ENCODE results near the gene THSD7B. TPM values are rescaled to one million over a fixed set of nuclear protein-coding genes. Genes with fewer than 3 reads are reported as not detected.

The THSD7B gene
- total RNA-seq, 1 donor: under 0.01 TPM

- H3K27ac ChIP-seq (ENCODE audit: low read depth, low read length): no peak overlapping the region
- no peak for TF ChIP-seq CTCF (IDR thresholded peaks at IDR 0.05; ENCODE audit: extremely low read depth, low read depth, low read length)
- H3K36me3 ChIP-seq (ENCODE audit: insufficient read depth, low read length): no peaks in the 10 kb centered on the region
- H3K27me3 ChIP-seq (ENCODE audit: insufficient read depth, low read length): no peaks in the 10 kb centered on the region
- no peak overlapping the region for H2AFZ ChIP-seq (ENCODE audit: low read length)
- H3K4me1 ChIP-seq (ENCODE audit: insufficient read depth, low read length): no peaks in the 10 kb centered on the region
- H3K4me3 ChIP-seq (ENCODE audit: insufficient read depth, low read length): no peak overlapping the region
- peaks cover 2% of the 10 kb centered on the region for H3K9me3 ChIP-seq (ENCODE audit: low read depth, low read length)
- no peak overlapping the region for H3K4me2 ChIP-seq (ENCODE audit: insufficient read depth, low read length)
- no peak for DNase-seq (ENCODE audit: insufficient read length, low spot score, missing footprints)
- no peaks in the 10 kb centered on the region for H3K79me2 ChIP-seq (ENCODE audit: insufficient read depth, low read length)
- H4K20me1 ChIP-seq (ENCODE audit: insufficient read depth, low read length): no peaks in the 10 kb centered on the region
These were observed 757.3 kb downstream of the THSD7B start for GRCh38 chr2:137522620-137523011.

- Histone ChIP-seq H3K4me1 (ENCODE audit: insufficient read depth, low read length) (no peaks in the 10 kb centered on the region), H3K4me2 (ENCODE audit: insufficient read depth, low read length) (no peak overlapping the region), H3K36me3 (ENCODE audit: insufficient read depth, low read length) (no peaks in the 10 kb centered on the region), H3K27ac (ENCODE audit: low read depth, low read length) (no peak overlapping the region), H4K20me1 (ENCODE audit: insufficient read depth, low read length) (no peaks in the 10 kb centered on the region), H3K79me2 (ENCODE audit: insufficient read depth, low read length) (no peaks in the 10 kb centered on the region), H3K4me3 (ENCODE audit: insufficient read depth, low read length) (no peak overlapping the region), H3K9me3 (ENCODE audit: low read depth, low read length) (peaks cover 2% of the 10 kb centered on the region), H3K27me3 (ENCODE audit: insufficient read depth, low read length) (no peaks in the 10 kb centered on the region), H2AFZ (ENCODE audit: low read length) (no peak overlapping the region)
- DNase-seq (ENCODE audit: insufficient read length, low spot score, missing footprints): no peak
- no peak for TF ChIP-seq CTCF (IDR thresholded peaks at IDR 0.05; ENCODE audit: extremely low read depth, low read depth, low read length)
These were observed 758.6 kb downstream of the THSD7B start for GRCh38 chr2:137523931-137524330.

DNA sequence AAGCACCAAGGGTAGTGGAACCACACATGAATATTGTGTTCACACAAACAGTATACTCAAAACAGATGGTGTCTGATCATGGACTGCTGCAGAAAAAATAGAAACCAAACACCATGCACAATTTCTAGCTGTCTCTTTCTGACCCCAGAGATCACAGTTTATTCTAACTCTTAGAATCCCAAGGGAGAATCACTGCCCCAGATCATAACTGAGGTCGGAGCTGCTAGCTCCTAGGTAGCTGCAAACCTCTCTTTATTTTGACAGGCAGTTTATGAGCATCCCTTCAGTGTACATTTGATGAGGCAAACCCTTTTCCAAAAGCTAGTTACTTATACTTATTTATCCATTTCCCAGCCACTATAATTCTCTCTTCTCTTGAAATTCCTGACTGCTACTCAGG lies 759.8 kb downstream of the THSD7B start:
- Histone ChIP-seq H3K79me2 (ENCODE audit: insufficient read depth, low read length) (no peaks in the 10 kb centered on the region), H3K4me1 (ENCODE audit: insufficient read depth, low read length) (no peaks in the 10 kb centered on the region), H3K27me3 (ENCODE audit: insufficient read depth, low read length) (no peaks in the 10 kb centered on the region), H3K9me3 (ENCODE audit: low read depth, low read length) (peaks cover 2% of the 10 kb centered on the region), H3K27ac (ENCODE audit: low read depth, low read length) (no peak overlapping the region), H3K4me3 (ENCODE audit: insufficient read depth, low read length) (no peak overlapping the region), H3K36me3 (ENCODE audit: insufficient read depth, low read length) (no peaks in the 10 kb centered on the region), H2AFZ (ENCODE audit: low read length) (no peak overlapping the region), H3K4me2 (ENCODE audit: insufficient read depth, low read length) (no peak overlapping the region), H4K20me1 (ENCODE audit: insufficient read depth, low read length) (no peaks in the 10 kb centered on the region)
- DNase-seq (ENCODE audit: insufficient read length, low spot score, missing footprints): no peak
- no peak for TF ChIP-seq CTCF (IDR thresholded peaks at IDR 0.05; ENCODE audit: extremely low read depth, low read depth, low read length)

GRCh38 chr2:137525641-137526190 lies 760.4 kb downstream of the THSD7B start:
- Histone ChIP-seq H3K4me3 (ENCODE audit: insufficient read depth, low read length) (no peak overlapping the region), H3K9me3 (ENCODE audit: low read depth, low read length) (peaks cover 2% of the 10 kb centered on the region), H3K27ac (ENCODE audit: low read depth, low read length) (no peak overlapping the region), H2AFZ (ENCODE audit: low read length) (no peak overlapping the region), H3K27me3 (ENCODE audit: insufficient read depth, low read length) (no peaks in the 10 kb centered on the region), H3K79me2 (ENCODE audit: insufficient read depth, low read length) (no peaks in the 10 kb centered on the region), H3K4me1 (ENCODE audit: insufficient read depth, low read length) (no peaks in the 10 kb centered on the region), H3K4me2 (ENCODE audit: insufficient read depth, low read length) (no peak overlapping the region), H4K20me1 (ENCODE audit: insufficient read depth, low read length) (no peaks in the 10 kb centered on the region), H3K36me3 (ENCODE audit: insufficient read depth, low read length) (no peaks in the 10 kb centered on the region)
- TF ChIP-seq CTCF (IDR thresholded peaks at IDR 0.05; ENCODE audit: extremely low read depth, low read depth, low read length): no peak
- DNase-seq (ENCODE audit: insufficient read length, low spot score, missing footprints): no peak

Measured in osteoblast (primary cell).